Colonic mucosa (tissue), 4 donors: ENCODE measurements around the gene SH3BP1. TPM values are rescaled to one million over a fixed set of nuclear protein-coding genes. Genes with fewer than 3 reads are reported as not detected.

Source experiments
- DNase-seq: peaks from one replicate; pipeline ENCODE4 v3.0.0-alpha.2; 2020
- H3K27ac ChIP-seq: fragments of 200-600 bp; one replicate; pipeline ENCODE4 v1.8.0; 2021
- H3K27me3 ChIP-seq: fragments of 200-600 bp; one replicate; pipeline ENCODE4 v1.8.0; 2021
- H3K36me3 ChIP-seq: fragments of 200-600 bp; one replicate; pipeline ENCODE4 v1.8.0; 2021
- H3K4me1 ChIP-seq: fragments of 200-600 bp; one replicate; pipeline ENCODE4 v1.8.0; 2021; ENCODE audit warnings: mild to moderate bottlenecking
- H3K4me3 ChIP-seq: fragments of 200-600 bp; one replicate; pipeline ENCODE4 v1.8.0; 2021
- H3K9ac ChIP-seq, 2 donors: one replicate each; pipeline ENCODE4 v1.7.0; 2013; ENCODE audit warnings: control low read depth in 2 of 2, low read depth in 2 of 2, low read length in 2 of 2
- H3K9me3 ChIP-seq: fragments of 200-600 bp; one replicate; pipeline ENCODE4 v1.8.0; 2021
- intact Hi-C: fragments of 100-400 bp; cut with DNase I; formaldehyde crosslinking; loops from one replicate; pipeline ENCODE4 v1.14.1; 2022
- total RNA-seq, 2 donors: library from RNA; stranded (reverse); fragmentation: NEBNext Ultra II Directional in 1 of 2; extraction: Animal tissue kit (Norgen Biotek cat#: 25700) in 1 of 2; gene quantifications; one replicate each; pipeline ENCODE4 v1.2.1, GENCODE V29; 2021
- TF ChIP-seq, protein P1 (sequence below): fragments of 200-600 bp; IDR thresholded peaks from one replicate; pipeline ENCODE4 v1.8.0; 2022; ENCODE audit warnings: antibody characterized with exemption, mild to moderate bottlenecking
- donor health status: healthy.
- donor health status: DM: no; HTN: no; CAD: no.
- donor health status: DM: no; HTN: no; CAD: no.

The SH3BP1 gene
- total RNA-seq, 2 donors from 2014 or later, result 91.8 to 125 TPM

DNA sequence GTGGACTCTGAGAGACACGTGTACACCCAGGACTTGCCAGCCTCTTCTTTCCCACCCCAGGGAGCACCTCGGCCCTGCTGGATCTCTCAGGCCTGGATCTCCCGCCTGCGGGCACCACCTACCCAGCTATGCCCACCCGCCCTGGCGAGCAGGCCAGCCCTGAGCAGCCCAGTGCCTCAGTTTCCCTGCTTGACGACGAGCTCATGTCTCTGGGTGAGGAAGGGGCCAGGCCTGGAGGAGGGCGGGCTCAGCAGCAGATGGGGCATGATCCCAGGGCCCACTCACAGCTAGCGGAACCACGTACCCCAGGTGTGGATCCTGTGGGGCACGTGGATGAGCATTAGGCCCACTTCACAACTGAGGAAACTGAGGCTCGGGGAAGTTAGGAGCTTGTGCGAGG lies 13.7 kb upstream of the SH3BP1 start:
- intact Hi-C loops, result no loop called here
- Histone ChIP-seq H3K36me3 (no peaks in the 10 kb centered on the region), H3K27ac (peak overlapping the region; percentile 70)

DNA sequence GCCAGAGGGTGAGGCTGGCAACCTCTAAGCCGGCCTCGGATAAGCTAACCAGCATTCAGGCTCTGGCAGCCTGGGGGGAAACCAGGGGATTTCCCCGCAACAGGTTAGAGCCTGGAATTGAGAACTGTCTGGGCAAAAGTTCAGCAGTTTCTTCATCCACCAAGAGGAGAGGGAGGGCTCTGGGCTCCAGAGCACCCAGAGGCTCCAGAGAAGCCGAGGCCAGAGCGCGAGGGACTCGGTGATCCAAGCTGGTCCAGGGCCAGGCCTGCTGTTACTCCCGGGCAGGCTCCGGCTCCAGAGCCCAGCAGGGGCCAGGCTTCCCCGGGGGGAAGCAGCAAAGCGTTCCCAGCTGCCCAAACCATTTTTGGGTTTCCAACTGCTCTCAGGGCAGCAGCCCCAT lies 13.3 kb upstream of the SH3BP1 start:
- H3K4me1 ChIP-seq, result peaks cover 30% of the 10 kb centered on the region
- no peaks in the 10 kb centered on the region for H3K36me3 ChIP-seq
- intact Hi-C loops, result no loop called here
- H3K27me3 ChIP-seq, result no peaks in the 10 kb centered on the region
- no peak for DNase-seq
- H3K27ac ChIP-seq, result peak overlapping the region; percentile 70
- H3K9me3 ChIP-seq, result no peaks in the 10 kb centered on the region
- peak overlapping the region in 1 of 2 donors; percentile 68 for H3K9ac ChIP-seq
- H3K4me3 ChIP-seq, result no peak overlapping the region
- TF ChIP-seq, protein P1, sequence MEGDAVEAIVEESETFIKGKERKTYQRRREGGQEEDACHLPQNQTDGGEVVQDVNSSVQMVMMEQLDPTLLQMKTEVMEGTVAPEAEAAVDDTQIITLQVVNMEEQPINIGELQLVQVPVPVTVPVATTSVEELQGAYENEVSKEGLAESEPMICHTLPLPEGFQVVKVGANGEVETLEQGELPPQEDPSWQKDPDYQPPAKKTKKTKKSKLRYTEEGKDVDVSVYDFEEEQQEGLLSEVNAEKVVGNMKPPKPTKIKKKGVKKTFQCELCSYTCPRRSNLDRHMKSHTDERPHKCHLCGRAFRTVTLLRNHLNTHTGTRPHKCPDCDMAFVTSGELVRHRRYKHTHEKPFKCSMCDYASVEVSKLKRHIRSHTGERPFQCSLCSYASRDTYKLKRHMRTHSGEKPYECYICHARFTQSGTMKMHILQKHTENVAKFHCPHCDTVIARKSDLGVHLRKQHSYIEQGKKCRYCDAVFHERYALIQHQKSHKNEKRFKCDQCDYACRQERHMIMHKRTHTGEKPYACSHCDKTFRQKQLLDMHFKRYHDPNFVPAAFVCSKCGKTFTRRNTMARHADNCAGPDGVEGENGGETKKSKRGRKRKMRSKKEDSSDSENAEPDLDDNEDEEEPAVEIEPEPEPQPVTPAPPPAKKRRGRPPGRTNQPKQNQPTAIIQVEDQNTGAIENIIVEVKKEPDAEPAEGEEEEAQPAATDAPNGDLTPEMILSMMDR, result no peak

More for the DNA sequence above, 13.7 kb upstream of the SH3BP1 start:
- H3K4me1 ChIP-seq, result peaks cover 30% of the 10 kb centered on the region
- no peak overlapping the region for H3K4me3 ChIP-seq
- no peaks in the 10 kb centered on the region for H3K9me3 ChIP-seq
- H3K27me3 ChIP-seq, result no peaks in the 10 kb centered on the region
- TF ChIP-seq, protein P1, result no peak
- peak overlapping the region; percentile 14 to 53 for H3K9ac ChIP-seq
- no peak for DNase-seq

DNA sequence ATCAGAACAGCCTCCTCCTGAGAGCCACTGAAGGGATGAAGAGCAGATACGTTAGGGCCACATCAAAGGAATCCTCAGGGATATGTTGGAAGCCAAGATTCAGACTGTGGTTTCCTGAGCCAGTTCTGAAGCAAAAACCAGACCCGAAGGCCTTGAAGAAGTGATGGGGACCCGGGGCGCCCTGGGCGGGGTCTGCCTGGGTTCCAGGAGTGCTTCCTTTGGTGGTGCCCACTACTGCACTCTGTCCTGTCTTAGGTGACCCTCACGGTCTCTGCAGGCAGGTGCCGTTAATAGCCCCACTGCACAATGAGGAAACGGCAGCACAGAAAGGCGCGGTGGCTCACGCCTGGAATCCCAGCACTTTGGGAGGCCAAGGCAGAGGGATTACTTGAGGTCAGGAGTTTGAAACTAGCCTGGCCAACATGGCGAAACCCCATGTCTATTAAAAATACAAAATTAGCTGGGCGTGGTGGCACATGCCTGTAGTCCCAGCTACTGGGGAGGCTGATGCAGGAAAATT lies 12.9 kb upstream of the SH3BP1 start:
- H3K36me3 ChIP-seq, result no peaks in the 10 kb centered on the region
- intact Hi-C loops, result no loop called here
- H3K9ac ChIP-seq, result peak overlapping the region in 1 of 2 donors; percentile 68

DNA sequence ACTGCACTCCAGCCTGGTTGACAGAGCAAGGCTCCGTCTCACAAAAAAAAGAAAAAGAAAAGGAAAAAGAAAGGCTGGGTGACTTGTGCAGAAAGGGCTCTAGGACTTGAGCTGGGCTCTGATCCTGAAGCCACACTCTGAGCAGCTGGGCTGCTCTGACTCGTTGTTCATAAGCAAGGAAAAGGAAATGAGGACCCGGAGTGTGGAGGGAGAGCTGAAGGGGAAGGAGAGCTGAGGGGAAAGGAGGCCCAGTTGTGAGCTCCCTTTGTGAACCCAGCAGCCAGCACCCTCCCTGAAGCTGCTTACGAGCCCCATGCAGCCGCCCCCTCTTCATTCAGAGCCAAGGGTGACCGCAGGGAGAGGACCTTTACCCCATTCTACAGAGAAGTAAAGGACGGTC lies 12.3 kb upstream of the SH3BP1 start:
- Histone ChIP-seq H3K9me3 (no peaks in the 10 kb centered on the region), H3K4me3 (no peak overlapping the region), H3K36me3 (no peaks in the 10 kb centered on the region), H3K9ac (peak overlapping the region; percentile 45 to 78), H3K4me1 (peaks cover 30% of the 10 kb centered on the region), H3K27me3 (no peaks in the 10 kb centered on the region), H3K27ac (peak overlapping the region; percentile 70)
- TF ChIP-seq, protein P1, result no peak
- intact Hi-C loops, result no loop called here
- no peak for DNase-seq

More for the DNA sequence above, 12.9 kb upstream of the SH3BP1 start:
- H3K4me1 ChIP-seq, result peaks cover 30% of the 10 kb centered on the region
- H3K4me3 ChIP-seq, result no peak overlapping the region
- TF ChIP-seq, protein P1, result no peak
- H3K27me3 ChIP-seq, result no peaks in the 10 kb centered on the region
- no peak for DNase-seq
- peak overlapping the region; percentile 70 for H3K27ac ChIP-seq
- no peaks in the 10 kb centered on the region for H3K9me3 ChIP-seq

DNA sequence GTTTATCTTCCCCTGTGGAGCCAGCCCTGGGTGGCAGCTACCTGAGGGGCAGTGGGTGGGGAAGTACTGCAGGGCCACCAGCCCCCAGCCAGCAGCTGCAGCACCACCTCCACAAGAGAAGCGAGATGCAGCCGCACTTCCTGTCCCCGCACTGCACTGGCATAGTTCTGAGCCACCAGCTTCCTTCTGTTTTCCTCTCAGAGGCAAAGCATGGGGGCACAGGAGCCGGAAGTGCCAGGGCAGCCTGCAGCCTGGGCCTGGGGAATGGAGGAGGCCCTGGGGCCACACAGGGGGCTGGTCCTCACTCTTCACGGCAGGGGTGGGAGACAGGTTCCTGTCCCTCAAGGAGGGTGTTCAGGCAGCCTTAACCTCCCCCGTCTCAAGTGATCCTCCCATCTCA lies 11.9 kb upstream of the SH3BP1 start:
- H3K27me3 ChIP-seq, result no peaks in the 10 kb centered on the region
- peaks cover 30% of the 10 kb centered on the region for H3K4me1 ChIP-seq
- TF ChIP-seq, protein P1, result no peak
- intact Hi-C loops, result no loop called here
- H3K27ac ChIP-seq, result peak overlapping the region; percentile 70
- no peak overlapping the region for H3K4me3 ChIP-seq
- H3K36me3 ChIP-seq, result no peaks in the 10 kb centered on the region
- H3K9ac ChIP-seq, result peak overlapping the region; percentile 45 to 78
- no peaks in the 10 kb centered on the region for H3K9me3 ChIP-seq
- no peak for DNase-seq
